Gastrocnemius medialis (tissue), 4 donors: ENCODE results near the gene ZNF608.

Experiments
- POLR2A ChIP-seq, 2 donors: fragments of 450-650 bp; IDR thresholded peaks; one replicate each; pipeline ENCODE4 v1.6.1; 2017; ENCODE audit warnings: antibody characterized with exemption in 2 of 2, mild to moderate bottlenecking in 2 of 2, moderate library complexity in 2 of 2
- TF ChIP-seq, protein P1 (sequence below), 5 experiments: fragments of 450-650 bp in 3 of 5; fragments of 200-600 bp in 2 of 5; sonication (generic) in 2 of 5; IDR thresholded peaks in 4 of 5; conservative IDR thresholded peaks in 1 of 5; 1 replicate in 4 of 5; 2 replicates in 1 of 5; pipeline ENCODE4 v1.5.1; 2016 to 2019; ENCODE audit warnings: antibody characterized with exemption in 5 of 5, mild to moderate bottlenecking in 3 of 5, moderate library complexity in 3 of 5

DNA sequence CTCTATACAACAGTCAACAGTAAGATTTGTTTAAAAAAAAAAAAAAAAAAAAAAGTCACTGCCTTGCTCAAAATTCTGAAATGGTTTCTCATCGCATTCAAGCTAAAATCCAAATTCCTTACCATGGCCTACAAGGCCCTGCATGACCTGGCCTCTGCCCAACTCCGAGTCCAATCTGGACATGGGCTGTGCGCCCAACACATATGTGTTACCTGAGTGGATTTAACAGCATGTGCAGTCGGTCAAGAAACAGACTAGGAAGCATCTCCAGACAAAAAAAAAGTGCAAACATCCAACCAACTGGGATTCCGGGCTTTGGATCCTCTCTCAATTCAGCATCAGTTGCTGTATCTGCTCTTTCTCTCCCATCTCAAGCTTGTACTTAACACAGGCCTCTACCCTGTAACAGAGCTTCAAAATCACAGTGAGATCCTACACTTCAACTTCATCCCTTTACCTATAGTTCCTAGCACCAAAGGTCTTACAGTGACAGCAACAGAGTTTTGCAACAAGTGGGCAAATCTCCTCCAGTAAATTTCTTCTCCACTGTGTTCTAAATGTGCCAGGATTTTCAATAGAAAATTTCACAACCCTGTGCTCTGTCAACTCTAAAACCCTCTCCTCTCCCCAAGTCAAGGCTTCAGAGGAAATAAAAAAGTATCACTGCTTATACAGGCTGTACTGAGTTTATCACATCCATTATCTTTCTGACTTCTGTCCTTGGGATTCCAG, 19.6 kb downstream of the ZNF608 start:
- TF ChIP-seq, protein P1, sequence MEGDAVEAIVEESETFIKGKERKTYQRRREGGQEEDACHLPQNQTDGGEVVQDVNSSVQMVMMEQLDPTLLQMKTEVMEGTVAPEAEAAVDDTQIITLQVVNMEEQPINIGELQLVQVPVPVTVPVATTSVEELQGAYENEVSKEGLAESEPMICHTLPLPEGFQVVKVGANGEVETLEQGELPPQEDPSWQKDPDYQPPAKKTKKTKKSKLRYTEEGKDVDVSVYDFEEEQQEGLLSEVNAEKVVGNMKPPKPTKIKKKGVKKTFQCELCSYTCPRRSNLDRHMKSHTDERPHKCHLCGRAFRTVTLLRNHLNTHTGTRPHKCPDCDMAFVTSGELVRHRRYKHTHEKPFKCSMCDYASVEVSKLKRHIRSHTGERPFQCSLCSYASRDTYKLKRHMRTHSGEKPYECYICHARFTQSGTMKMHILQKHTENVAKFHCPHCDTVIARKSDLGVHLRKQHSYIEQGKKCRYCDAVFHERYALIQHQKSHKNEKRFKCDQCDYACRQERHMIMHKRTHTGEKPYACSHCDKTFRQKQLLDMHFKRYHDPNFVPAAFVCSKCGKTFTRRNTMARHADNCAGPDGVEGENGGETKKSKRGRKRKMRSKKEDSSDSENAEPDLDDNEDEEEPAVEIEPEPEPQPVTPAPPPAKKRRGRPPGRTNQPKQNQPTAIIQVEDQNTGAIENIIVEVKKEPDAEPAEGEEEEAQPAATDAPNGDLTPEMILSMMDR (IDR thresholded peaks at IDR 0.05 in 4 of 5, conservative IDR thresholded peaks at IDR 0.05 in 1 of 5): no peak
- TF ChIP-seq POLR2A (IDR thresholded peaks at IDR 0.05): no peak
